K562 (cell line): ENCODE data around the gene UCK1. TPM values are rescaled to one million over a fixed set of nuclear protein-coding genes. Genes with fewer than 3 reads are reported as not detected.

Experiments
- ATAC-seq: fragments of 200-7000 bp; cut with Tn5 transposase; 3 replicates; pipeline ENCODE4 v1.9.1; 2020; ENCODE audit warnings: moderate library complexity
- BruUV-seq: library from RNA; stranded (reverse); fragments of 400-500 nt; replicated peaks from 2 replicates; lab custom pipeline; 2021; lab: Mats Ljungman, UMichigan
- CTCF ChIA-PET: fragments of 300-600 bp; formaldehyde crosslinking; extraction: SDS; loops from one replicate; lab custom pipeline; 2021; ENCODE audit warnings: low intra/inter-chr PET ratio; lab: Yijun Ruan, JAX
- POLR2A ChIA-PET: fragments of 300-600, 350-650 bp; sonication (Branson Sonifier 250); formaldehyde crosslinking; extraction: SDS; loops from one replicate; lab custom pipeline; 2021; ENCODE audit warnings: antibody characterized with exemption, inconsistent platforms; lab: Yijun Ruan, JAX
- DNase-seq, 4 experiments: peaks; one replicate each; pipeline versions ENCODE4 v3.0.0 to v3.0.0-alpha.2; 2011 to 2018; ENCODE audit warnings: low spot score in 3 of 4, mixed read lengths in 3 of 4; ENCODE audit errors: extremely low read depth in 1 of 4
- FAIRE-seq: peaks from 2 replicates; lab custom pipeline; 2011; peaks lifted over from hg19 to GRCh38; lab: Jason Lieb, UNC
- H2AFZ ChIP-seq: 2 replicates; pipeline ENCODE4 v1.6.0; 2011; ENCODE audit warnings: low read depth, low read length, control low read depth, inconsistent platforms
- H3K27ac ChIP-seq: fragments of 200-600 bp; 3 replicates; pipeline ENCODE4 v1.8.0; 2011; ENCODE audit warnings: low read depth, mild to moderate bottlenecking, control low read depth, inconsistent platforms, low read length, moderate library complexity, mixed read lengths; ENCODE audit errors: extremely low read depth
- H3K27me3 ChIP-seq, 2 experiments: fragments of 300-600 bp in 1 of 2; 2 replicates in 1 of 2; 3 replicates in 1 of 2; pipeline versions ENCODE4 v1.6.0 to v1.8.0; 2011; ENCODE audit warnings: inconsistent platforms in 2 of 2, low read length in 2 of 2, mild to moderate bottlenecking in 1 of 2, mixed read lengths in 1 of 2, moderate library complexity in 1 of 2; ENCODE audit not compliant: control insufficient read depth in 2 of 2, insufficient read depth in 2 of 2
- H3K36me3 ChIP-seq: fragments of 300-600 bp; 3 replicates; pipeline ENCODE4 v1.8.0; 2011; ENCODE audit warnings: mild to moderate bottlenecking, low read length, inconsistent platforms; ENCODE audit not compliant: control insufficient read depth, insufficient read depth
- H3K4me1 ChIP-seq, 2 experiments: fragments of 200-600 bp in 1 of 2; replicated peaks in 1 of 2; 2 replicates in 1 of 2; 3 replicates in 1 of 2; pipeline versions ENCODE4 v1.5.1 to v1.8.0; 2011; ENCODE audit warnings: inconsistent platforms in 2 of 2, low read length in 2 of 2, mild to moderate bottlenecking in 1 of 2, mixed read lengths in 1 of 2, moderate library complexity in 1 of 2; ENCODE audit not compliant: control insufficient read depth in 2 of 2, insufficient read depth in 2 of 2
- H3K4me2 ChIP-seq: 2 replicates; pipeline ENCODE4 v1.6.1; 2011; ENCODE audit warnings: low read length, control low read depth, inconsistent platforms, mixed read lengths; ENCODE audit not compliant: insufficient read depth
- H3K4me3 ChIP-seq: fragments of 200-600 bp; sonication (generic), shearing (Covaris generic); 2 replicates; pipeline ENCODE4 v1.5.1; 2016; ENCODE audit warnings: control low read depth, inconsistent platforms
- H3K79me2 ChIP-seq: fragments of 200-600 bp; 3 replicates; pipeline ENCODE4 v1.8.0; 2011; ENCODE audit warnings: low read length, inconsistent platforms; ENCODE audit not compliant: control insufficient read depth, insufficient read depth
- H3K9ac ChIP-seq, 2 experiments: 2 replicates each; pipeline versions ENCODE4 v1.6.0 to v1.6.1; 2011; ENCODE audit warnings: low read depth in 2 of 2, low read length in 2 of 2, control low read depth in 1 of 2, inconsistent platforms in 1 of 2, mild to moderate bottlenecking in 1 of 2, mixed read lengths in 1 of 2; ENCODE audit not compliant: insufficient read depth in 1 of 2
- H3K9me1 ChIP-seq: one replicate; pipeline ENCODE4 v1.6.0; 2011; ENCODE audit warnings: inconsistent platforms, mild to moderate bottlenecking, low read length, moderate library complexity; ENCODE audit not compliant: control insufficient read depth, insufficient read depth
- H3K9me3 ChIP-seq: replicated peaks from 2 replicates; pipeline ENCODE4 v1.5.1; 2011; ENCODE audit warnings: low read depth, low read length, inconsistent platforms; ENCODE audit not compliant: control insufficient read depth, insufficient read depth
- H4K20me1 ChIP-seq: replicated peaks from 2 replicates; pipeline ENCODE4 v1.6.1; 2011; ENCODE audit warnings: low read length, inconsistent platforms, mixed read lengths; ENCODE audit not compliant: control insufficient read depth, insufficient read depth
- NFXL1 ChIP-seq: fragments of 450-650 bp; formaldehyde crosslinking; IDR thresholded peaks from 2 replicates; pipeline ENCODE4 v1.4.0; 2021; ENCODE audit warnings: mild to moderate bottlenecking
- RNF219 ChIP-seq: fragments of 250-450 bp; sonication (Bioruptor Pico); IDR thresholded peaks from 2 replicates; pipeline ENCODE4 v1.5.0; 2022; ENCODE audit warnings: mild to moderate bottlenecking
- SNRNP70 ChIP-seq: fragments of 200-400 bp; formaldehyde crosslinking; optimal IDR thresholded peaks from 2 replicates; pipeline ENCODE3; 2017; ENCODE audit warnings: low read depth, low read length
- XRCC3 ChIP-seq: fragments of 450-650 bp; IDR thresholded peaks from 2 replicates; pipeline ENCODE4 v1.6.1; 2017; ENCODE audit warnings: mild to moderate bottlenecking, moderate library complexity
- ZNF408 ChIP-seq: fragments of 250-450 bp; sonication (Bioruptor Pico); IDR thresholded peaks from 2 replicates; pipeline ENCODE4 v1.4.0; 2020; ENCODE audit warnings: low read depth, mild to moderate bottlenecking, moderate library complexity
- WGBS: fragments of 100-300 bp; shearing (Covaris generic); methylation state at CpG from one replicate; pipeline ENCODE4 v1.1.6; 2016; ENCODE audit warnings: low coverage, mixed read lengths; ENCODE audit not compliant: insufficient coverage; ENCODE audit errors: missing lambda C conversion rate; 5-methylcytosine and 5-hydroxymethylcytosine counted together
- in situ Hi-C: fragments of 300-500 bp; cut with MboI; formaldehyde crosslinking; loops from 4 replicates; pipeline ENCODE4 v1.15.0; 2018; ENCODE audit warnings: inconsistent platforms, mixed read lengths
- intact Hi-C: fragments of 100-400 bp; cut with micrococcal nuclease; formaldehyde crosslinking; loops from 2 replicates; pipeline ENCODE4 v1.14.2; 2022
- polyA plus RNA-seq, 8 experiments: library from polyadenylated mRNA; depleted of rRNA in 4 of 8; stranded (reverse) in 5 of 8; unstranded in 3 of 8; fragments of >200 nt; fragmentation: Nextera tagmentation in 2 of 8; fragmentation: Illumina TruSeq in 1 of 8; extraction: Ambion mirVana in 2 of 8; extraction: Trizol in 1 of 8; gene quantifications; 2 replicates each; pipeline versions ENCODE4 v1.2.1 to v1.2.3, GENCODE V29; 2011 to 2014; ENCODE audit warnings: inconsistent platforms in 1 of 8, missing spikeins in 1 of 8
- total RNA-seq, 7 experiments: library from RNA; depleted of rRNA in 6 of 7; stranded (reverse); fragments of >200 nt in 6 of 7; fragmentation: Illumina TruSeq in 2 of 7; extraction: Trizol in 2 of 7; gene quantifications; 2 replicates each; pipeline versions ENCODE4 v1.2.1 to v1.2.3, GENCODE V29; 2011 to 2021; ENCODE audit warnings: low replicate concordance in 1 of 7

UCK1 gene
- total and polyA plus RNA-seq, 9 of the 15 experiments (the other 6 are each of a cell fraction or from before 2014, with no cell fraction given) = 0.27 to 27.5 (median 16.1) TPM

GRCh38 chr9:131487001-131487400 is 44.1 kb downstream of the UCK1 start:
- Histone ChIP-seq H3K36me3 (peaks cover 99% of the 10 kb centered on the region), H3K9me1 (peaks cover 4% of the 10 kb centered on the region), H3K79me2 (no peaks in the 10 kb centered on the region), H3K27me3 (no peaks in the 10 kb centered on the region), H3K4me1 (no peaks in the 10 kb centered on the region), H3K4me3 (no peak overlapping the region), H3K9ac (no peak overlapping the region), H3K9me3 (no peaks in the 10 kb centered on the region), H2AFZ (no peak overlapping the region), H3K27ac (no peak overlapping the region), H4K20me1 (peaks cover 8% of the 10 kb centered on the region), H3K4me2 (no peak overlapping the region)
- FAIRE-seq (no peak), DNase-seq (no peak), ATAC-seq (no peak)
- no TSS peak for BruUV-seq
- intact Hi-C loops (no loop called here), in situ Hi-C loops (no loop called here)
- TF ChIP-seq ZNF408 (no peak), SNRNP70 (no peak), XRCC3 (no peak), RNF219 (CRISPR knock-in tag) (no peak), NFXL1 (no peak)
- CTCF ChIA-PET = no interaction called here
- POLR2A ChIA-PET = interaction anchor here (0.7 to 1.2 kb wide), 2 partner anchors 14 to 22 kb away, joined by 3 to 4 read pairs; no protein-coding TSS in a partner anchor
- 87% methylated on average over 9 of the region's 9 CpGs for WGBS
